Rectal smooth muscle tissue (tissue), 1 donor: ENCODE measurements around the gene PRDM15.

Experiments
- H3K27ac ChIP-seq: one replicate; pipeline ENCODE4 v1.7.0; 2013; ENCODE audit warnings: low read depth, low read length, inconsistent platforms
- H3K27me3 ChIP-seq: one replicate; pipeline ENCODE4 v1.7.0; 2013; ENCODE audit warnings: low read length; ENCODE audit not compliant: control insufficient read depth, insufficient read depth
- H3K36me3 ChIP-seq: one replicate; pipeline ENCODE4 v1.7.0; 2013; ENCODE audit warnings: low read length; ENCODE audit not compliant: control insufficient read depth, insufficient read depth
- H3K4me1 ChIP-seq: one replicate; pipeline ENCODE4 v1.7.0; 2013; ENCODE audit warnings: low read length; ENCODE audit not compliant: control insufficient read depth, insufficient read depth
- H3K4me3 ChIP-seq: one replicate; pipeline ENCODE4 v1.7.0; 2013; ENCODE audit warnings: low read length
- H3K9ac ChIP-seq: one replicate; pipeline ENCODE4 v1.7.0; 2013; ENCODE audit warnings: low read length

The PRDM15 gene

GRCh38 chr21:41894511-41894910 lies 15.4 kb upstream of the PRDM15 start:
- H3K4me3 ChIP-seq, result no peak overlapping the region
- H3K9ac ChIP-seq, result no peak overlapping the region
- H3K27ac ChIP-seq, result no peak overlapping the region
- no peaks in the 10 kb centered on the region for H3K27me3 ChIP-seq
- H3K36me3 ChIP-seq, result peaks cover 9% of the 10 kb centered on the region
- no peaks in the 10 kb centered on the region for H3K4me1 ChIP-seq

GRCh38 chr21:41892726-41893125 lies 13.6 kb upstream of the PRDM15 start:
- Histone ChIP-seq H3K27ac (no peak overlapping the region), H3K27me3 (no peaks in the 10 kb centered on the region), H3K9ac (no peak overlapping the region), H3K4me3 (no peak overlapping the region), H3K4me1 (no peaks in the 10 kb centered on the region), H3K36me3 (peaks cover 9% of the 10 kb centered on the region)

GRCh38 chr21:41891132-41891531 lies 12.0 kb upstream of the PRDM15 start:
- Histone ChIP-seq H3K4me3 (no peak overlapping the region), H3K9ac (no peak overlapping the region), H3K4me1 (no peaks in the 10 kb centered on the region), H3K27ac (no peak overlapping the region), H3K27me3 (no peaks in the 10 kb centered on the region), H3K36me3 (peaks cover 7% of the 10 kb centered on the region)

GRCh38 chr21:41890355-41890754 lies 11.2 kb upstream of the PRDM15 start:
- Histone ChIP-seq H3K36me3 (peaks cover 4% of the 10 kb centered on the region), H3K27ac (no peak overlapping the region), H3K4me1 (no peaks in the 10 kb centered on the region), H3K9ac (no peak overlapping the region), H3K4me3 (no peak overlapping the region), H3K27me3 (no peaks in the 10 kb centered on the region)

GRCh38 chr21:41888749-41889376 lies 9.7 kb upstream of the PRDM15 start:
- Histone ChIP-seq H3K4me1 (no peaks in the 10 kb centered on the region), H3K27ac (no peak overlapping the region), H3K27me3 (no peaks in the 10 kb centered on the region), H3K4me3 (no peak overlapping the region), H3K36me3 (peaks cover 4% of the 10 kb centered on the region), H3K9ac (no peak overlapping the region)

GRCh38 chr21:41887667-41888066 lies 8.5 kb upstream of the PRDM15 start:
- no peak overlapping the region for H3K9ac ChIP-seq
- H3K4me1 ChIP-seq, result no peaks in the 10 kb centered on the region
- no peaks in the 10 kb centered on the region for H3K27me3 ChIP-seq
- H3K36me3 ChIP-seq, result peaks cover 4% of the 10 kb centered on the region
- H3K27ac ChIP-seq, result no peak overlapping the region
- no peak overlapping the region for H3K4me3 ChIP-seq

- Histone ChIP-seq H3K27me3 (no peaks in the 10 kb centered on the region), H3K27ac (no peak overlapping the region), H3K36me3 (no peaks in the 10 kb centered on the region), H3K9ac (no peak overlapping the region), H3K4me3 (no peak overlapping the region), H3K4me1 (no peaks in the 10 kb centered on the region)
These were observed 7.2 kb upstream of the PRDM15 start for GRCh38 chr21:41886328-41886727.

GRCh38 chr21:41885341-41886024 lies 6.3 kb upstream of the PRDM15 start:
- no peak overlapping the region for H3K27ac ChIP-seq
- no peak overlapping the region for H3K9ac ChIP-seq
- no peak overlapping the region for H3K4me3 ChIP-seq
- no peaks in the 10 kb centered on the region for H3K36me3 ChIP-seq
- H3K4me1 ChIP-seq, result no peaks in the 10 kb centered on the region
- H3K27me3 ChIP-seq, result no peaks in the 10 kb centered on the region

GRCh38 chr21:41884501-41885030 lies 5.4 kb upstream of the PRDM15 start:
- H3K4me3 ChIP-seq, result no peak overlapping the region
- H3K4me1 ChIP-seq, result no peaks in the 10 kb centered on the region
- H3K27ac ChIP-seq, result no peak overlapping the region
- no peak overlapping the region for H3K9ac ChIP-seq
- no peaks in the 10 kb centered on the region for H3K27me3 ChIP-seq
- H3K36me3 ChIP-seq, result no peaks in the 10 kb centered on the region

- Histone ChIP-seq H3K4me1 (no peaks in the 10 kb centered on the region), H3K27me3 (no peaks in the 10 kb centered on the region), H3K9ac (no peak overlapping the region), H3K27ac (no peak overlapping the region), H3K36me3 (no peaks in the 10 kb centered on the region), H3K4me3 (no peak overlapping the region)
These were observed 4.4 kb upstream of the PRDM15 start for GRCh38 chr21:41883582-41883981.

GRCh38 chr21:41881051-41881450 lies 1.9 kb upstream of the PRDM15 start:
- H3K4me1 ChIP-seq, result no peaks in the 10 kb centered on the region
- no peak overlapping the region for H3K9ac ChIP-seq
- H3K36me3 ChIP-seq, result no peaks in the 10 kb centered on the region
- no peak overlapping the region for H3K4me3 ChIP-seq
- H3K27me3 ChIP-seq, result no peaks in the 10 kb centered on the region
- no peak overlapping the region for H3K27ac ChIP-seq

- Histone ChIP-seq H3K36me3 (no peaks in the 10 kb centered on the region), H3K9ac (no peak overlapping the region), H3K27ac (no peak overlapping the region), H3K4me3 (no peak overlapping the region), H3K4me1 (no peaks in the 10 kb centered on the region), H3K27me3 (no peaks in the 10 kb centered on the region)
These were observed 1.0 kb upstream of the PRDM15 start for GRCh38 chr21:41880153-41880552.

GRCh38 chr21:41878831-41879189 lies 334 bp downstream of the PRDM15 start:
- Histone ChIP-seq H3K4me3 (peak overlapping the region; percentile 91), H3K27ac (no peak overlapping the region), H3K4me1 (no peaks in the 10 kb centered on the region), H3K27me3 (no peaks in the 10 kb centered on the region), H3K9ac (no peak overlapping the region), H3K36me3 (no peaks in the 10 kb centered on the region)
